RWPE2 (cell line): Measurements from ENCODE around the gene DCDC2.

Experiments
- ATAC-seq: fragments of 200-7000 bp; cut with Tn5 transposase; 3 replicates; pipeline ENCODE4 v1.9.1; 2021; ENCODE audit warnings: low read depth
- DNase-seq: peaks from one replicate; pipeline ENCODE4 v3.0.0-alpha.2; 2020; ENCODE audit warnings: low spot score
- H3K27ac ChIP-seq: fragments of 450-650 bp; 2 replicates; pipeline ENCODE4 v1.5.1; 2017; ENCODE audit warnings: mild to moderate bottlenecking; ENCODE audit not compliant: poor library complexity, severe bottlenecking
- H3K27me3 ChIP-seq: fragments of 250-450 bp; sonication (Bioruptor Pico); 2 replicates; pipeline ENCODE4 v1.5.1; 2021; ENCODE audit warnings: mild to moderate bottlenecking, moderate library complexity; ENCODE audit not compliant: insufficient read depth, poor library complexity, severe bottlenecking
- H3K36me3 ChIP-seq: fragments of 250-450 bp; sonication (Bioruptor Pico); 2 replicates; pipeline ENCODE4 v1.5.1; 2020; ENCODE audit warnings: low read depth, mild to moderate bottlenecking, moderate library complexity
- H3K4me1 ChIP-seq: fragments of 250-450 bp; sonication (Bioruptor Pico); 2 replicates; pipeline ENCODE4 v1.5.1; 2021; ENCODE audit warnings: mild to moderate bottlenecking, moderate library complexity; ENCODE audit not compliant: insufficient read depth, poor library complexity, severe bottlenecking
- H3K4me3 ChIP-seq: fragments of 250-450 bp; sonication (Bioruptor Pico); 2 replicates; pipeline ENCODE4 v1.5.1; 2021; ENCODE audit warnings: mild to moderate bottlenecking, moderate library complexity; ENCODE audit not compliant: severe bottlenecking
- H3K9me3 ChIP-seq: fragments of 250-450 bp; sonication (Bioruptor Pico); 2 replicates; pipeline ENCODE4 v1.5.1; 2021; ENCODE audit warnings: mild to moderate bottlenecking, moderate library complexity; ENCODE audit not compliant: severe bottlenecking
- TF ChIP-seq, protein P1 (sequence below): fragments of 450-650 bp; IDR thresholded peaks from one replicate; pipeline ENCODE4 v1.5.1; 2017; ENCODE audit warnings: mild to moderate bottlenecking, moderate library complexity; ENCODE audit not compliant: poor library complexity, severe bottlenecking

Gene DCDC2

DNA sequence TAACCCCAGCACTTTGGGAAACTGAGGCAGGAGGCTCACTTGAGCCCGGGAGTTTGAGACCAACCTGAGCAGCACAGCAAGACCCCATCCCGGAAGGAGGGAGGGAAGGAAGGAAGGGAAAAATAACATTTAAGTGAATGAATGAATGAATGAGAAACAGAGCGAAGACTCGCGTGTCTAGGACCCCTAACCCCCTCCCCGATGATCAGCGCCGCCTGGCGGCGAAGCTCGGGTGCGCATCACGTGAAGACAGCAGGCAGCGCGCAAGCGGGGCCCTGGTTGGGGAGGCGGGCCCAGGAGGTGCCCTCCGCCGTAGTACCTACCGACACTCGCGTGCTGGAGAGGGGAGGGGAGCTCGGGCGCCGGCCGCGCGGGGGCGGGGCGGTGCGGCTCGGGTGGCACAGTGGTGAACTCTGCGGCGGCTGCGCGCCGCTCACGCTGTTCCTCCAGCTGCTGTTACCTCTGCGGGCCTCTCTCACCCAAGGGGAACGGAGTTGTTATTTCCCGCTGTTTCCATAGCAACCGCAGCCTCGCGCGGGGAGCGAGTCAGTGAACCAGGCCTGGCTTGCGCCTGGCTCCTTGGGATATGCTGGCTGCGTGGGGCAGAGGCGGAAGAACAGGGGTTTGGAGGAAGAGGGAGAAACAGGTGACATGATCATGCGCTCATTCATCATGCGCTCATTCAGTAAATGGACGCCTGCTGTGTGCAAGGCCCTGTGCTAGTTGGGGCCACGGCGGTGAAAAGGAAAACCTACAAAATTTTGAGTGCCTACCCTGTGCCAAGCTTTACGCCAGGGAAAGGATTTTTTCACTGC lies 2.0 kb upstream of the DCDC2 start:
- peak; percentile 84 for ATAC-seq
- no peak overlapping the region for H3K27ac ChIP-seq

DNA sequence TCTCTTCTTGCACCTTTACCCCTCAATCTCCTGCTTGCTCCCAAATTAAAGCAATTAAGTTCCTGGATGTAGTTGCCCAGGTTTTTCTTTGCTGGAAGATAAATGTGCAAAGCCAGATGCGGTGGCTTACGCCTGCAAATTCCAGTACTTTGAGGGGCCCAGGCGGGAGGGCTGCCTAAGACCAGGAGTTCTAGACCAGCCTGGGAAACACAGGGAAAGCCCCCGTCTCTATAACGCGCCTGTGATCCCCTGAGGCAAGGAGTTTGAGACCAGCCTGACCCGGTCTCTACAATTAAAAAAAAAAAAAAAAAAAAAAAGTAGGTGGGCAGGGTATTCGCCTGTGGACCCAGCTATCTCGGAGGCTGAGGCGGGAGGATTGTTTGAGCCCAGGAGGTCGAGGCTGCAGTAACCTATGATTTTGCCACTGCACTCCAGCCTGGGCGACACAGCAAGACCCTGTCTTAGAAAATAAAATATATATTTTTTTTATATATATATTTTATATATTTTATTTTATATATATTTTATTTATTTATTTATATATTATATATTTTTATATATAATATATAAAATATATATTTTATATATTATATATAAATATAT lies 461 bp upstream of the DCDC2 start:
- DNase-seq (no peak), ATAC-seq (no peak)
- Histone ChIP-seq H3K9me3 (no peaks in the 10 kb centered on the region), H3K4me1 (no peaks in the 10 kb centered on the region), H3K27me3 (peaks cover 2% of the 10 kb centered on the region), H3K4me3 (no peak overlapping the region), H3K27ac (no peak overlapping the region), H3K36me3 (no peaks in the 10 kb centered on the region)
- TF ChIP-seq, protein P1, sequence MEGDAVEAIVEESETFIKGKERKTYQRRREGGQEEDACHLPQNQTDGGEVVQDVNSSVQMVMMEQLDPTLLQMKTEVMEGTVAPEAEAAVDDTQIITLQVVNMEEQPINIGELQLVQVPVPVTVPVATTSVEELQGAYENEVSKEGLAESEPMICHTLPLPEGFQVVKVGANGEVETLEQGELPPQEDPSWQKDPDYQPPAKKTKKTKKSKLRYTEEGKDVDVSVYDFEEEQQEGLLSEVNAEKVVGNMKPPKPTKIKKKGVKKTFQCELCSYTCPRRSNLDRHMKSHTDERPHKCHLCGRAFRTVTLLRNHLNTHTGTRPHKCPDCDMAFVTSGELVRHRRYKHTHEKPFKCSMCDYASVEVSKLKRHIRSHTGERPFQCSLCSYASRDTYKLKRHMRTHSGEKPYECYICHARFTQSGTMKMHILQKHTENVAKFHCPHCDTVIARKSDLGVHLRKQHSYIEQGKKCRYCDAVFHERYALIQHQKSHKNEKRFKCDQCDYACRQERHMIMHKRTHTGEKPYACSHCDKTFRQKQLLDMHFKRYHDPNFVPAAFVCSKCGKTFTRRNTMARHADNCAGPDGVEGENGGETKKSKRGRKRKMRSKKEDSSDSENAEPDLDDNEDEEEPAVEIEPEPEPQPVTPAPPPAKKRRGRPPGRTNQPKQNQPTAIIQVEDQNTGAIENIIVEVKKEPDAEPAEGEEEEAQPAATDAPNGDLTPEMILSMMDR = no peak

More for the DNA sequence above, 2.0 kb upstream of the DCDC2 start:
- H3K27me3 ChIP-seq = peaks cover 2% of the 10 kb centered on the region
- peak overlapping the region; percentile 33 for H3K4me3 ChIP-seq
- DNase-seq = peak; percentile 66
- H3K36me3 ChIP-seq = no peaks in the 10 kb centered on the region
- no peaks in the 10 kb centered on the region for H3K4me1 ChIP-seq
- TF ChIP-seq, protein P1 = peak; percentile 85
- no peaks in the 10 kb centered on the region for H3K9me3 ChIP-seq

DNA sequence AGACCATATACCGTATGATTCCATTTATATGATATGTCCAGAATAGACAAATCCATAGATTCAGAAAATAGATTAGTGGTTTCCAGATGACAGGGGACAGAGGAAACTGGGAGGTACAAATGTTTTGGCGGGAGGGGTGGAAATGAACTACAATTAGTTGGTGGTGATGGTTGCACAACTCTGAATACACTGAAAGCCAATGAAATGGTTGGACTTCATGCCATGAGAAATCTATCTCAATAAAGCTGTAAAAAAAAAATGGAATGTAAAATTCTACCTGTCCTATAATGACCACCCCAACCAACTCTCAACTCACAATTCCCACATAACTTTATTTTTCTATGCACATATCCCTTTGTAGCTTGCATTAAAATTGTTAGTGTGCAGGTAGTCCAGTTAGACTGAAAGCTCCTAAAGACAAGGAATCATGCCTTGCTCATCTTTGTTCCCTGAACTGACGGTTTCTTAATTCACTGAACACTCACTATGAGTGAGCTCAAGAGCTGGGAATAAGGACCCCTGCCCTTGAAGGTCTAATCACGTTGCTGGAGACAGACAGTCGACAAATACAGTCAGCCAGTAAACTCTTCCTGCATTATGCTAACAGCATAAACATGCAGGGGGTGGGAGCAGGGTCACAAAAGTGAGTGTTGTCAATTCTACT lies 1.4 kb downstream of the DCDC2 start:
- Histone ChIP-seq H3K27me3 (peaks cover 2% of the 10 kb centered on the region), H3K36me3 (no peaks in the 10 kb centered on the region), H3K27ac (no peak overlapping the region), H3K4me1 (no peaks in the 10 kb centered on the region), H3K9me3 (no peaks in the 10 kb centered on the region), H3K4me3 (no peak overlapping the region)
- DNase-seq = no peak
- ATAC-seq = no peak
- TF ChIP-seq, protein P1 = no peak

DNA sequence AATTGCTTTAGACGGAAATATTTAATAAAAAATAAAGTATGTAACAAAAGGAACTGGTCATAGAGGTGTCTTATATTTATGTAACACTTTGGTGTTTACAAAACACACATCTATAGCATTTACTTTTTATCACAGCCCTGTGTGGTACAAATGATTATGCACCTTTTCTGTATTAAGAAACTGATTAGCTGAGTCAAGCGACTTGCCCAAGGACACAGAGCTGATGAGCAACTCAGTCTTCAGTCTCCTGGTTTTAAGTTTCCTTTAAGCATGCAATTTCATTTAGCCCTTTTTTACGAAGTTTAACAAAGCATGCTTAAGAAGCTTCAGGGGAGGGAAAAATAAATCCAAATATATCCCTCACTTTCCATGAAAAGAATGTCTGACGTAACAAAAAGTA lies 2.5 kb downstream of the DCDC2 start:
- Histone ChIP-seq H3K36me3 (no peaks in the 10 kb centered on the region), H3K4me1 (no peaks in the 10 kb centered on the region), H3K27me3 (peaks cover 2% of the 10 kb centered on the region), H3K9me3 (no peaks in the 10 kb centered on the region), H3K4me3 (no peak overlapping the region), H3K27ac (no peak overlapping the region)
- no peak for ATAC-seq
- TF ChIP-seq, protein P1 = no peak
- no peak for DNase-seq
